Activated naive CD8-positive, alpha-beta T cell treated with anti-CD3 and anti-CD28 coated beads for 36 hours (primary cell): ENCODE results near the gene SOD2. TPM values are rescaled to one million over a fixed set of nuclear protein-coding genes. Genes with fewer than 3 reads are reported as not detected.
A peak's percentile ranks its signal among the peaks of the same experiment; 100 is the strongest.
"Not testable (repeated sequence)": the region's sequence is repeated elsewhere in the genome, so short reads cannot be mapped to it uniquely, and the experiment has no call there.

Experiments
- DNase-seq: peaks from one replicate; pipeline ENCODE4 v3.0.0; 2021
- H3K27ac Mint-ChIP-seq: one replicate; pipeline ENCODE4 v1.8.0; 2022; ENCODE audit warnings: mild to moderate bottlenecking, moderate library complexity, mixed read lengths
- H3K27me3 Mint-ChIP-seq: one replicate; pipeline ENCODE4 v1.8.0; 2022; ENCODE audit warnings: mild to moderate bottlenecking, mixed read lengths
- H3K36me3 Mint-ChIP-seq: one replicate; pipeline ENCODE4 v1.8.0; 2021; ENCODE audit warnings: mild to moderate bottlenecking, mixed read lengths
- H3K4me1 Mint-ChIP-seq: one replicate; pipeline ENCODE4 v1.8.0; 2021; ENCODE audit warnings: mixed read lengths
- H3K4me3 Mint-ChIP-seq: one replicate; pipeline ENCODE4 v1.8.0; 2022; ENCODE audit warnings: mild to moderate bottlenecking, moderate library complexity, mixed read lengths
- H3K9me3 Mint-ChIP-seq: one replicate; pipeline ENCODE4 v1.8.0; 2022; ENCODE audit warnings: mixed read lengths
- total RNA-seq, 2 experiments: library from RNA; stranded (reverse); gene quantifications; one replicate each; pipeline ENCODE4 v1.2.3, GENCODE V29; 2021

SOD2 gene
- total RNA-seq, 2 experiments from 2014 or later, result 112 to 122 TPM

- Mint-ChIP-seq H3K27ac (no peak overlapping the region), H3K9me3 (peaks cover 2% of the 10 kb centered on the region), H3K4me3 (no peak overlapping the region), H3K36me3 (peaks cover 35% of the 10 kb centered on the region), H3K27me3 (no peaks in the 10 kb centered on the region), H3K4me1 (peaks cover 10% of the 10 kb centered on the region)
- DNase-seq, result no peak
These were observed 30.2 kb upstream of the SOD2 start for GRCh38 chr6:159723259-159723658.

DNA sequence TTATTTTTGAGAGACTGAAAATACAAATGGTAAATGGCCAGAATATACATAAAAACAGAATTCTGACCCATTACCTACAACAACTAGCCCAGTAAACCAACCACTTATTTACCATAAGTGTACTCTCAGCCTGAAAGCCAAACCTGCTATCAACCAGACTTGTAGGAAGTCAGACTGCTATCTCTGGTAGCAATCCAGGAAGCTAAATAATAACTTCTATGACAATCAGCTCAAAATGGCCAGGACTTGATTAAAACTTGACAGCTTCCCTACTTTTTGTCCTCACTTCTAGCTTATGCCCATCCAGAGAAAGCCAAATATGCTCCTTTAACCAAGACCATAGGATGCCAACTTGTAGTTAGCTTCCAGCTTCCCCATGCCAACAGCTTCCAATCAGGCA lies 29.6 kb upstream of the SOD2 start:
- no peak for DNase-seq
- no peak overlapping the region for H3K4me3 Mint-ChIP-seq
- peaks cover 10% of the 10 kb centered on the region for H3K4me1 Mint-ChIP-seq
- H3K27me3 Mint-ChIP-seq, result no peaks in the 10 kb centered on the region
- H3K36me3 Mint-ChIP-seq, result peaks cover 31% of the 10 kb centered on the region
- H3K27ac Mint-ChIP-seq, result no peak overlapping the region
- H3K9me3 Mint-ChIP-seq, result peaks cover 2% of the 10 kb centered on the region

- not testable (repeated sequence) for DNase-seq, H3K4me3 Mint-ChIP-seq, H3K27me3 Mint-ChIP-seq, H3K27ac Mint-ChIP-seq, H3K4me1 Mint-ChIP-seq, H3K9me3 Mint-ChIP-seq
- peaks cover 31% of the 10 kb centered on the region for H3K36me3 Mint-ChIP-seq
These were observed 28.9 kb upstream of the SOD2 start for GRCh38 chr6:159721981-159722380.

DNA sequence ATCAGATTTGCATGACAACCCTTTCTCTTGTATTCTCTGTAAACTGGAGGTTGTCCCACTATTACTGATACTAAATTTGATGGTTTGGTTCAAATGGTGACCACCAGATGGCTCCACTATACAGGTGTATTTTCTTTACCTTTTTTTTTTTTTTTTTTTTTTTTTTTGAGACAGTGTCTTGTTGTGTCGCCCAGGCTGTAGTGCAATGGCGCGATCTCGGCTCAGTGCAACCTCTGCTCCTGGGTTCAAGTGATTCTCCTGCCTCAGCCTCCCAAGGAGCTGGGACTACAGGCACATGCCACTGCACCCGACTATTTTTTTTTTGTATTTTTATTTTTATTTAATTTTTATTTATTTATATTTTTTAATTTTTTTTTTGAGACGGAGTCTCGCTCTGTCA lies 27.7 kb upstream of the SOD2 start:
- H3K27ac Mint-ChIP-seq, result no peak overlapping the region
- H3K4me1 Mint-ChIP-seq, result peaks cover 8% of the 10 kb centered on the region
- no peaks in the 10 kb centered on the region for H3K27me3 Mint-ChIP-seq
- peaks cover 23% of the 10 kb centered on the region for H3K36me3 Mint-ChIP-seq
- H3K4me3 Mint-ChIP-seq, result no peak overlapping the region
- peak; percentile 13 for DNase-seq
- peaks cover 2% of the 10 kb centered on the region for H3K9me3 Mint-ChIP-seq

GRCh38 chr6:159719287-159719686 lies 26.2 kb upstream of the SOD2 start:
- H3K36me3 Mint-ChIP-seq, result peaks cover 21% of the 10 kb centered on the region
- peaks cover 5% of the 10 kb centered on the region for H3K4me1 Mint-ChIP-seq
- peaks cover 2% of the 10 kb centered on the region for H3K9me3 Mint-ChIP-seq
- no peak for DNase-seq
- no peak overlapping the region for H3K27ac Mint-ChIP-seq
- no peak overlapping the region for H3K4me3 Mint-ChIP-seq
- no peaks in the 10 kb centered on the region for H3K27me3 Mint-ChIP-seq

DNA sequence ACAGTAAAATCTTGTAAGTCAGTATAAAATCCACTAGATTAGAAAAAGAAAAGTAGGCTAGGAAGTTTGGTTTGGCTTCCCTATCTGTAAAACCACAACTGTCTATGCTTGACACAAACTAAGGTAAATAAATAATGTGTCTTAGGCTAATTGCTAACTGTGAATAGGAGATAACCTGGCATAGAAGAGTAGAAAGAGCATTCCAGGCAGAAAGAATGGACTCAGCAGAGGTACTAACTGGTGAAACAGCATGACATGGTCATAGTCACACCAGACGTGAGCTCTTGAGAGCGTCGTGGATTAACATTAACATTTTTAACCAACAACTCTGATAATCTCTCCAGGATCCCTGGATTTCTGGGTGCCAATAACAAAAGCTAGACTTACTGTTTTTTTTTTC lies 25.6 kb upstream of the SOD2 start:
- no peak overlapping the region for H3K27ac Mint-ChIP-seq
- DNase-seq, result no peak
- H3K4me3 Mint-ChIP-seq, result no peak overlapping the region
- H3K9me3 Mint-ChIP-seq, result peaks cover 2% of the 10 kb centered on the region
- no peaks in the 10 kb centered on the region for H3K27me3 Mint-ChIP-seq
- H3K36me3 Mint-ChIP-seq, result peaks cover 17% of the 10 kb centered on the region
- H3K4me1 Mint-ChIP-seq, result peaks cover 2% of the 10 kb centered on the region

- Mint-ChIP-seq H3K27ac (no peak overlapping the region), H3K4me1 (no peaks in the 10 kb centered on the region), H3K4me3 (no peak overlapping the region), H3K27me3 (no peaks in the 10 kb centered on the region), H3K36me3 (peaks cover 4% of the 10 kb centered on the region), H3K9me3 (no peaks in the 10 kb centered on the region)
- no peak for DNase-seq
These were observed 23.4 kb upstream of the SOD2 start for GRCh38 chr6:159716247-159717096.

- DNase-seq, result no peak
- Mint-ChIP-seq H3K9me3 (no peaks in the 10 kb centered on the region), H3K4me1 (no peaks in the 10 kb centered on the region), H3K27ac (no peak overlapping the region), H3K27me3 (no peaks in the 10 kb centered on the region), H3K36me3 (peaks cover 4% of the 10 kb centered on the region), H3K4me3 (no peak overlapping the region)
These were observed 22.6 kb upstream of the SOD2 start for GRCh38 chr6:159715605-159716004.

- no peak for DNase-seq
- no peaks in the 10 kb centered on the region for H3K4me1 Mint-ChIP-seq
- no peak overlapping the region for H3K4me3 Mint-ChIP-seq
- no peaks in the 10 kb centered on the region for H3K27me3 Mint-ChIP-seq
- H3K9me3 Mint-ChIP-seq, result no peaks in the 10 kb centered on the region
- H3K36me3 Mint-ChIP-seq, result peaks cover 4% of the 10 kb centered on the region
- no peak overlapping the region for H3K27ac Mint-ChIP-seq
These were observed 22.1 kb upstream of the SOD2 start for GRCh38 chr6:159715166-159715565.

DNA sequence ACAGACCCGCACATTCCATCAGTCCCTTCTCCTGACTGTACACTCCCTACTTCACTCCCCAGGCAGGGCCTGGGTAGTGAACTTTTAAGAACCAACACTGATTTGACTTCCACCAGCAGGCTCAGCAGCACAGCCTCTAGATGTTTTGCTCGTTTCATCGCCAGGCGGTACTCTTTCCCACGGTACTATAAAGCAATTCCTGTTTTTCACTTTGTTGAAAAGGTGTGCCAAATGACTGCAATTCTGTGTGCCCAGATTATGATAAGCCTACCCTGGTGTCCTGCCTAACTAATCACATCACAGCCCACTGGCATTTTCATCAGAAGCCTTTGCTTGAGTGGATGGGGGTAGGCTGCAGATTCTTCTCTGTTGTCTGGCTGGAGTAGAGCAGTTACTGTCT lies 21.4 kb upstream of the SOD2 start:
- Mint-ChIP-seq H3K27me3 (no peaks in the 10 kb centered on the region), H3K4me3 (no peak overlapping the region), H3K9me3 (no peaks in the 10 kb centered on the region), H3K4me1 (no peaks in the 10 kb centered on the region), H3K27ac (no peak overlapping the region), H3K36me3 (peaks cover 4% of the 10 kb centered on the region)
- no peak for DNase-seq

- no peak overlapping the region for H3K4me3 Mint-ChIP-seq
- peaks cover 4% of the 10 kb centered on the region for H3K36me3 Mint-ChIP-seq
- DNase-seq, result no peak
- no peak overlapping the region for H3K27ac Mint-ChIP-seq
- no peaks in the 10 kb centered on the region for H3K27me3 Mint-ChIP-seq
- no peaks in the 10 kb centered on the region for H3K4me1 Mint-ChIP-seq
- no peaks in the 10 kb centered on the region for H3K9me3 Mint-ChIP-seq
These were observed 20.9 kb upstream of the SOD2 start for GRCh38 chr6:159713984-159714383.

- H3K4me1 Mint-ChIP-seq, H3K36me3 Mint-ChIP-seq, DNase-seq, H3K27me3 Mint-ChIP-seq, H3K9me3 Mint-ChIP-seq, H3K27ac Mint-ChIP-seq, H3K4me3 Mint-ChIP-seq: not testable (repeated sequence)
These were observed 19.3 kb upstream of the SOD2 start for GRCh38 chr6:159712389-159712788.

DNA sequence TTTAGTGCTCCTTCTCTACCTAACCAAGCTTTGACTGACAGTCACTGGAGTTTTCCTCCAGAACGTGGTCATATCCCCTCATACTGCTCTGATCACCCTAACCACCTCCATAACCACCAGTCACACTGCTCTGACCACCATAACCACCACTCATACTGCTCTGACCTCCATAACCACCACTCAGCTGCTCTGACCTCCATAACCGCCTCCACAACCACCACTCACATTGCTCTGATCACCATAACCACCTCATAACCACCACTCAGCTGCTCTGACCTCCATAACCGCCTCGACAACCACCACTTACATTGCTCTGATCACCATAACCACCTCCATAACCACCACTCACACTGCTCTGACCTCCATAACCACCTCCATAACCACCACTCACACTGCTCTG lies 17.6 kb upstream of the SOD2 start:
- H3K27me3 Mint-ChIP-seq, H3K4me1 Mint-ChIP-seq, H3K36me3 Mint-ChIP-seq, H3K4me3 Mint-ChIP-seq, DNase-seq, H3K9me3 Mint-ChIP-seq, H3K27ac Mint-ChIP-seq: not testable (repeated sequence)

DNA sequence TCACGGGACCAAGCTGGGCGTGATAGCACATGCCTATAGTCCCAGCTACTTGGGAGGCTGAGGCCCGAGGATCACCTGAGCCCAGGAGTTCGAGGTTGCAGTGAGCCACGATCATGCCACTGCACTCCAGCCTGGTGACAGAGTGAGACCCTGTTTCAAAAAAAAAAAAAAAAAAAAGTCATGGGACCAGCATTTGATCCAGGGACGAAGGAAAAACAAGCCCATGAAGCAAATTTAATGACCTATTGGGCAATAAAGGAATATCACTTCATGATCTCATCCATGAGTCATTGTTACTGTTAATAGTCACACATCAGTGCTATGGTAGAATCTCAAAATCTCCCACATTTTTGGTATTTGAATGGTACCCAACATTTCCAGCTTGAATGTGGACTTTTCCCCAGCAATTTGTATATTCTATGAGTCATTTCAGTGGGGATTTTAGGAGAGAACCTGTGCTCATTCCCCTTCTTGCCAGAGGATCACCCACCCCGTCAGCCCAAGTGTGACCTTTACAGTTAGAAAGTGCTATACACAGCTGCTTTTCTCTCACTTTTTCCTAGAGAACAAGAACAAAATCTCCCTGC lies 8.5 kb upstream of the SOD2 start:
- Mint-ChIP-seq H3K9me3 (peaks cover 5% of the 10 kb centered on the region), H3K4me1 (peaks cover 12% of the 10 kb centered on the region), H3K36me3 (peaks cover 4% of the 10 kb centered on the region), H3K27ac (peak overlapping the region; percentile 45), H3K27me3 (no peaks in the 10 kb centered on the region), H3K4me3 (no peak overlapping the region)
- DNase-seq, result peak; percentile 8

DNA sequence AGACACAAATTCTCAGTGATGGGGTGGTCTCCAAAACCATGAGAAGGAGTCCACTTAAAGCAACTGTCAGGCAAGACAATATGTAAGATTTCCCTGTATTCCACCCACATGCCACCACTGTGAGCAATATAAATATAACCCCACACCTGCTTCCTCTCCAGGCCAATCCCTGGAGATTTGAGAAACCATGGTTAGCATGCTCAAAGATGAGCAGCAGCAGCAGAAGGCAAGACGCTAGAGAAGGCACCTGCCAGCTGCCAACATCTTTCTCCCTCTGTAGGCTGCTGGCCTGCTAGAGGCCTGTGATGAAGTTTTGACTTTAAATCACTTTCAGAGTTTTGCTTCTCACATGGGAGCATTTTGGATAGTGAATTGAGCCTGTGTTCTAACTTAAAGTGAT lies 7.9 kb upstream of the SOD2 start:
- Mint-ChIP-seq H3K36me3 (peaks cover 4% of the 10 kb centered on the region), H3K4me1 (peaks cover 12% of the 10 kb centered on the region), H3K27me3 (no peaks in the 10 kb centered on the region), H3K4me3 (no peak overlapping the region), H3K27ac (no peak overlapping the region), H3K9me3 (peaks cover 5% of the 10 kb centered on the region)
- no peak for DNase-seq

DNA sequence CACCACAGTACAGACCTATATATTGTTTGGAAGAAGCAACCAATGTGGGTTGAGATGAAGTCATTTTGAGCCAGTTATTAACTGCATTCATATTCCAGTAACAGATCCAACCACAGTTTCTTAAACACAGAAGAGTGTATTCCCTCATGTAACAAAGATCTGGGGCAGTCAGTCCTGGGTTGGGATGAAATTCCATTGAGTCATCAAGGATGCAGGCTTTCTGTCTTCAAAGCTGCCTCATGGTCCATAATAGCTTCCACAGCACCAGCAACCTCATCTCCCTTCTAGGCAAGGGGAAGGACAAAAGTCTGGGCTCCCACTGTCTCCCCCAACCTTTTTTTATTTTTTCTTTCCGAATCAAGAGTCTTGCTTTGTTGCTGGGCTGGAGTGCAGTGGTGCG lies 2.9 kb upstream of the SOD2 start:
- Mint-ChIP-seq H3K36me3 (peaks cover 9% of the 10 kb centered on the region), H3K27ac (no peak overlapping the region), H3K4me3 (no peak overlapping the region), H3K27me3 (no peaks in the 10 kb centered on the region), H3K4me1 (peaks cover 27% of the 10 kb centered on the region), H3K9me3 (no peaks in the 10 kb centered on the region)
- no peak for DNase-seq
